Measurements from ENCODE around the gene G3BP2. TPM values are rescaled to one million over a fixed set of nuclear protein-coding genes. Genes with fewer than 3 reads are reported as not detected.

Gene G3BP2
- total and polyA plus RNA-seq, 9 donors = 31.4 to 122 (median 83.1) TPM

DNA sequence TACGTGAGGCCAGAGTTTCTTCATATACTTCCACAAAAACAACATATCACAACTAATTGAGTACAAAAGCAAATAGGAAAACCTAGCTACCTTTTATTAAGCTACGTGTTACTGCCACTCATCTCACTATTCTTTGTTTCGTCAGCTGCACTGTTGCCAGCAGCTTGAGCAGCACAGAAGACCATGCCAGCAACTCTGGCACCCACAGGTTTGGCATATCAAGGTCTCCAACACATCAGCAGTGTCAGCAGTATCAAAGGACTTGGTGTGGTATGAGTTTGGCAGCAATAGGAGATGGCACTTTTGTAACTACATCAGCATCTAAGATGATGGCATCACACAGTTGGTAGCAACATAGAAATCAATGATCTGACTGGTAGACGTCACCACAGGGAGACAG lies 73.6 kb downstream of the G3BP2 start:
- H3K4me1 ChIP-seq (ENCODE audit: insufficient read depth) = no peaks in the 10 kb centered on the region

DNA sequence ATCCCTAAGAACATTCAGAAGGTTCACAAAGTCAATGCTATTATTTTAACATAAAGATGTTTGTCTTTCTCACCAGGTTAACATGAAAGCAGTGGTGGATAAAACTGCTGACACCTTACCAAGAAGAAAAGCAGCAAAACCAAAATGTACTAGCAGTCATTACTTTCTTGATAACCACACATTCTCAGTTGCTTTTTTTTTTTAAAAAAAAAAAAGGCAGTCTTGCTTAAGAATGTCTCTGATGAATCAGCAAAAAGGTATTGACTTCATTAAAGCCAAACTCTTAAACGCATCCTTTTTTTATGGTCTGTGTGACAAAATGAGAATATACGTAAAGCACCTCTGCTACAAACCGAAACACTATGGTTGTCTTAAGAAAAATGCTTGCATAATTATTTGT lies 74.8 kb downstream of the G3BP2 start:
- no peaks in the 10 kb centered on the region for H3K9me3 ChIP-seq
- H3K27me3 ChIP-seq = no peaks in the 10 kb centered on the region
- H3K4me1 ChIP-seq (ENCODE audit: insufficient read depth) = no peaks in the 10 kb centered on the region
- intact Hi-C loops (cut with DNase I) = no loop called here
- TF ChIP-seq, protein P1, sequence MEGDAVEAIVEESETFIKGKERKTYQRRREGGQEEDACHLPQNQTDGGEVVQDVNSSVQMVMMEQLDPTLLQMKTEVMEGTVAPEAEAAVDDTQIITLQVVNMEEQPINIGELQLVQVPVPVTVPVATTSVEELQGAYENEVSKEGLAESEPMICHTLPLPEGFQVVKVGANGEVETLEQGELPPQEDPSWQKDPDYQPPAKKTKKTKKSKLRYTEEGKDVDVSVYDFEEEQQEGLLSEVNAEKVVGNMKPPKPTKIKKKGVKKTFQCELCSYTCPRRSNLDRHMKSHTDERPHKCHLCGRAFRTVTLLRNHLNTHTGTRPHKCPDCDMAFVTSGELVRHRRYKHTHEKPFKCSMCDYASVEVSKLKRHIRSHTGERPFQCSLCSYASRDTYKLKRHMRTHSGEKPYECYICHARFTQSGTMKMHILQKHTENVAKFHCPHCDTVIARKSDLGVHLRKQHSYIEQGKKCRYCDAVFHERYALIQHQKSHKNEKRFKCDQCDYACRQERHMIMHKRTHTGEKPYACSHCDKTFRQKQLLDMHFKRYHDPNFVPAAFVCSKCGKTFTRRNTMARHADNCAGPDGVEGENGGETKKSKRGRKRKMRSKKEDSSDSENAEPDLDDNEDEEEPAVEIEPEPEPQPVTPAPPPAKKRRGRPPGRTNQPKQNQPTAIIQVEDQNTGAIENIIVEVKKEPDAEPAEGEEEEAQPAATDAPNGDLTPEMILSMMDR (IDR thresholded peaks at IDR 0.05) = no peak
- TF ChIP-seq POLR2A (IDR thresholded peaks at IDR 0.05) (no peak), EP300 (IDR thresholded peaks at IDR 0.05) (no peak)
- H3K27ac ChIP-seq = no peak overlapping the region
- no peak for DNase-seq
- H3K36me3 ChIP-seq = no peaks in the 10 kb centered on the region
- 57 to 79% (median 76%) methylated on average over 3 of the region's 3 CpGs for WGBS, 3 donors
- no peak overlapping the region for H3K4me3 ChIP-seq

More for the DNA sequence above, 73.6 kb downstream of the G3BP2 start:
- Histone ChIP-seq H3K27me3 (no peaks in the 10 kb centered on the region), H3K36me3 (no peaks in the 10 kb centered on the region), H3K4me3 (no peak overlapping the region), H3K9me3 (no peaks in the 10 kb centered on the region), H3K27ac (no peak overlapping the region)
- no peak for DNase-seq
- 92 to 96% (median 96%) methylated on average over 4 of the region's 4 CpGs for WGBS, 3 donors
- TF ChIP-seq EP300 (IDR thresholded peaks at IDR 0.05) = no peak
- TF ChIP-seq POLR2A (IDR thresholded peaks at IDR 0.05) = no peak
- TF ChIP-seq, protein P1 (IDR thresholded peaks at IDR 0.05) = no peak
- intact Hi-C loops (cut with DNase I) = no loop called here

GRCh38 chr4:75596061-75596460 lies 77.2 kb downstream of the G3BP2 start:
- H3K27me3 ChIP-seq = no peaks in the 10 kb centered on the region

GRCh38 chr4:75593393-75593792 lies 79.8 kb downstream of the G3BP2 start:
- TF ChIP-seq POLR2A (IDR thresholded peaks at IDR 0.05) = no peak
- TF ChIP-seq, protein P1 (IDR thresholded peaks at IDR 0.05) = no peak
- TF ChIP-seq EP300 (IDR thresholded peaks at IDR 0.05) = no peak
- WGBS, 3 donors = 20 to 51% (median 30%) methylated on average over 1 of the region's 1 CpG
- Histone ChIP-seq H3K9me3 (no peaks in the 10 kb centered on the region), H3K4me1 (ENCODE audit: insufficient read depth) (no peaks in the 10 kb centered on the region), H3K27ac (no peak overlapping the region), H3K36me3 (no peaks in the 10 kb centered on the region), H3K27me3 (no peaks in the 10 kb centered on the region), H3K4me3 (no peak overlapping the region)
- no peak for DNase-seq
- intact Hi-C loops (cut with DNase I) = no loop called here

More at GRCh38 chr4:75596061-75596460, 77.2 kb downstream of the G3BP2 start:
- Histone ChIP-seq H3K36me3 (no peaks in the 10 kb centered on the region), H3K4me1 (ENCODE audit: insufficient read depth) (no peaks in the 10 kb centered on the region), H3K27ac (no peak overlapping the region), H3K4me3 (no peak overlapping the region), H3K9me3 (no peaks in the 10 kb centered on the region)
- 77 to 85% (median 85%) methylated on average over 3 of the region's 3 CpGs for whole genome bisulfite sequencing, 3 donors
- TF ChIP-seq POLR2A (IDR thresholded peaks at IDR 0.05) (no peak), EP300 (IDR thresholded peaks at IDR 0.05) (no peak)
- no peak for DNase-seq
- intact Hi-C loops (cut with DNase I) = no loop called here

Small RNA genes within 50 kb of the gene (small RNA-seq; reads per million reads assigned to genes)
- not detected for gene RF00019

Other genes starting within 250 kb of the G3BP2 start
- 10 to 100 TPM; 14.6 to 40.3 (median 28.1) TPM for gene RCHY1, start 159.0 kb downstream of the G3BP2 start, total RNA-seq
- 10 to 100 TPM; 16.6 to 43.4 TPM for gene RCHY1, start 159.0 kb downstream of the G3BP2 start, polyA plus RNA-seq
- 10 to 100 TPM; 10.0 to 30.7 (median 18.9) TPM for gene THAP6, start 158.9 kb downstream of the G3BP2 start, total RNA-seq
- gene THAP6, start 158.9 kb downstream of the G3BP2 start, polyA plus RNA-seq = 10 to 100 TPM in 1 of 2 donors, 1 to 10 TPM in 1; 7.4 to 11.7 TPM
- not detected for gene ODAPH, start 117.3 kb downstream of the G3BP2 start, total RNA-seq
- gene ODAPH, start 117.3 kb downstream of the G3BP2 start, polyA plus RNA-seq = not detected
- gene CDKL2, start 42.9 kb downstream of the G3BP2 start, total RNA-seq = 1 to 10 TPM; 1.2 to 3.4 (median 1.9) TPM
- 1 to 10 TPM in 1 of 2 donors, under 1 TPM in 1; 0.45 to 1.2 TPM for gene CDKL2, start 42.9 kb downstream of the G3BP2 start, polyA plus RNA-seq
- gene USO1, start 51.2 kb upstream of the G3BP2 start, total RNA-seq = 10 to 100 TPM; 52.2 to 91.3 (median 74.3) TPM
- gene USO1, start 51.2 kb upstream of the G3BP2 start, polyA plus RNA-seq = 10 to 100 TPM; 50.7 to 56.2 TPM
- not detected for gene PPEF2, start 229.0 kb upstream of the G3BP2 start, total RNA-seq
- gene PPEF2, start 229.0 kb upstream of the G3BP2 start, polyA plus RNA-seq = not detected